Measurements from ENCODE around the gene ARID2.

GRCh38 chr12:45707241-45707857 is 22.2 kb upstream of the ARID2 start:
- TF ChIP-seq CTCF (IDR thresholded peaks at IDR 0.05 in 4 of 5, conservative IDR thresholded peaks at IDR 0.05 in 1 of 5) (no peak), POLR2A (IDR thresholded peaks at IDR 0.05) (no peak)

Measured in gastrocnemius medialis (tissue), 4 donors.